IMR-90 (cell line): Measurements from ENCODE around the gene STIL. TPM values are rescaled to one million over a fixed set of nuclear protein-coding genes. Genes with fewer than 3 reads are reported as not detected.

Source experiments
- ATAC-seq: fragments of 200-7000 bp; cut with Tn5 transposase; 2 replicates; pipeline ENCODE4 v1.9.1; 2020; ENCODE audit warnings: low read depth, mild to moderate bottlenecking, moderate library complexity
- BruUV-seq: library from RNA; stranded (reverse); fragments of 400-500 nt; replicated peaks from 2 replicates; lab custom pipeline; 2021; lab: Mats Ljungman, UMichigan
- CTCF ChIA-PET: fragments of 300-600 bp; formaldehyde crosslinking; extraction: SDS; loops from one replicate; lab custom pipeline; 2021; ENCODE audit warnings: antibody characterized with exemption; lab: Yijun Ruan, JAX
- POLR2A ChIA-PET: fragments of 300-600 bp; sonication (Branson Sonifier 250); formaldehyde crosslinking; loops from one replicate; lab custom pipeline; 2022; ENCODE audit warnings: antibody characterized with exemption; ENCODE audit not compliant: unreplicated experiment; lab: Charles Lee
- DNase-seq: peaks from one replicate; pipeline ENCODE4 v3.0.0; 2013
- H2AFZ ChIP-seq: replicated peaks from 2 replicates; pipeline ENCODE3; 2013; ENCODE audit warnings: low read length, mild to moderate bottlenecking; ENCODE audit not compliant: poor library complexity
- H2AK5ac ChIP-seq: 2 replicates; pipeline ENCODE4 v1.6.1; 2013; ENCODE audit warnings: low read depth, low read length, inconsistent platforms
- H2AK9ac ChIP-seq: replicated peaks from 2 replicates; pipeline ENCODE3; 2013; ENCODE audit warnings: mild to moderate bottlenecking, low read depth, low read length, moderate library complexity; ENCODE audit not compliant: poor library complexity
- H2BK120ac ChIP-seq: 2 replicates; pipeline ENCODE4 v1.6.1; 2013; ENCODE audit warnings: low read depth, low read length, inconsistent platforms
- H2BK15ac ChIP-seq: 3 replicates; pipeline ENCODE4 v1.6.1; 2013; ENCODE audit warnings: low read depth, low read length, inconsistent platforms
- H2BK20ac ChIP-seq: 2 replicates; pipeline ENCODE4 v1.6.1; 2013; ENCODE audit warnings: low read depth, mild to moderate bottlenecking, inconsistent platforms, low read length, moderate library complexity
- H2BK5ac ChIP-seq: 2 replicates; pipeline ENCODE4 v1.6.1; 2013; ENCODE audit warnings: mild to moderate bottlenecking, low read depth, low read length, inconsistent platforms; ENCODE audit not compliant: poor library complexity, severe bottlenecking
- H3K14ac ChIP-seq: replicated peaks from 2 replicates; pipeline ENCODE4 v1.6.1; 2013; ENCODE audit warnings: low read depth, low read length, inconsistent platforms
- H3K18ac ChIP-seq: 2 replicates; pipeline ENCODE4 v1.6.1; 2013; ENCODE audit warnings: low read depth, low read length, control low read depth
- H3K23ac ChIP-seq: 2 replicates; pipeline ENCODE4 v1.6.1; 2013; ENCODE audit warnings: low read depth, low read length, inconsistent platforms
- H3K27ac ChIP-seq: 2 replicates; pipeline ENCODE4 v1.5.1; 2013; ENCODE audit warnings: mild to moderate bottlenecking, control low read depth, low read length; ENCODE audit not compliant: insufficient read depth
- H3K27me3 ChIP-seq: 2 replicates; pipeline ENCODE4 v1.6.1; 2013; ENCODE audit warnings: low read length; ENCODE audit not compliant: control insufficient read depth, insufficient read depth
- H3K36me3 ChIP-seq: 2 replicates; pipeline ENCODE4 v1.6.1; 2013; ENCODE audit warnings: low read length, mixed read lengths; ENCODE audit not compliant: control insufficient read depth, insufficient read depth
- H3K4ac ChIP-seq: 2 replicates; pipeline ENCODE4 v1.6.1; 2013; ENCODE audit warnings: low read depth, low read length, inconsistent platforms
- H3K4me1 ChIP-seq: 2 replicates; pipeline ENCODE4 v1.6.1; 2013; ENCODE audit warnings: low read length, mixed read lengths; ENCODE audit not compliant: control insufficient read depth, insufficient read depth
- H3K4me2 ChIP-seq: 2 replicates; pipeline ENCODE4 v1.6.1; 2013; ENCODE audit warnings: low read depth, mild to moderate bottlenecking, control low read depth, low read length, moderate library complexity
- H3K4me3 ChIP-seq: 2 replicates; pipeline ENCODE4 v1.5.1; 2013; ENCODE audit warnings: low read depth, mild to moderate bottlenecking, control low read depth, low read length, moderate library complexity; ENCODE audit not compliant: insufficient read depth
- H3K56ac ChIP-seq: 2 replicates; pipeline ENCODE4 v1.6.1; 2013; ENCODE audit warnings: low read length, inconsistent platforms; ENCODE audit not compliant: insufficient read depth; ENCODE audit errors: extremely low read depth
- H3K79me1 ChIP-seq, 2 experiments: 2 replicates each; pipeline ENCODE4 v1.6.1; 2013; ENCODE audit warnings: low read length in 2 of 2, inconsistent platforms in 1 of 2, low read depth in 1 of 2
- H3K9ac ChIP-seq: 2 replicates; pipeline ENCODE4 v1.6.1; 2013; ENCODE audit warnings: low read depth, low read length, control low read depth
- H3K9me1 ChIP-seq: 2 replicates; pipeline ENCODE4 v1.6.1; 2013; ENCODE audit warnings: low read length, inconsistent platforms; ENCODE audit not compliant: insufficient read depth
- H3K9me3 ChIP-seq: 2 replicates; pipeline ENCODE4 v1.6.1; 2013; ENCODE audit warnings: low read length; ENCODE audit not compliant: control insufficient read depth, insufficient read depth
- H4K20me1 ChIP-seq: 2 replicates; pipeline ENCODE4 v1.6.1; 2013; ENCODE audit warnings: low read length, inconsistent platforms; ENCODE audit not compliant: insufficient read depth
- H4K5ac ChIP-seq: 2 replicates; pipeline ENCODE4 v1.6.1; 2013; ENCODE audit warnings: mild to moderate bottlenecking, low read depth, low read length, control low read depth
- H4K8ac ChIP-seq, 2 experiments: 2 replicates each; pipeline ENCODE4 v1.6.1; 2013; ENCODE audit warnings: low read depth in 2 of 2, low read length in 2 of 2, control low read depth in 1 of 2, inconsistent platforms in 1 of 2
- H4K91ac ChIP-seq: 2 replicates; pipeline ENCODE4 v1.6.1; 2013; ENCODE audit warnings: low read depth, low read length, inconsistent platforms; ENCODE audit not compliant: insufficient read depth
- BHLHE40 ChIP-seq: fragments of 150-350 bp; IDR thresholded peaks from 2 replicates; pipeline ENCODE4 v1.6.1; 2016; ENCODE audit warnings: mild to moderate bottlenecking, low read depth, low read length
- CEBPB ChIP-seq: IDR thresholded peaks from 2 replicates; pipeline ENCODE4 v1.6.1; 2012; ENCODE audit warnings: low read depth, low read length, improper control_type of control experiment
- CHD1 ChIP-seq: IDR thresholded peaks from 2 replicates; pipeline ENCODE4 v1.6.1; 2012; ENCODE audit warnings: low read depth, low read length, improper control_type of control experiment
- FOS ChIP-seq: fragments of 150-350 bp; IDR thresholded peaks from 2 replicates; pipeline ENCODE4 v1.6.1; 2016; ENCODE audit warnings: low read depth, low read length
- MAFK ChIP-seq: IDR thresholded peaks from 2 replicates; pipeline ENCODE4 v1.6.1; 2012; ENCODE audit warnings: low read depth, low read length, improper control_type of control experiment
- MAZ ChIP-seq: IDR thresholded peaks from 2 replicates; pipeline ENCODE4 v1.6.1; 2012; ENCODE audit warnings: low read depth, mild to moderate bottlenecking, low read length, improper control_type of control experiment, moderate library complexity, borderline replicate concordance
- MXI1 ChIP-seq: IDR thresholded peaks from 2 replicates; pipeline ENCODE4 v1.6.1; 2012; ENCODE audit warnings: low read depth, mild to moderate bottlenecking, low read length, moderate library complexity, borderline replicate concordance
- NFE2L2 ChIP-seq: fragments of 150-350 bp; IDR thresholded peaks from 2 replicates; pipeline ENCODE4 v1.6.1; 2016; ENCODE audit warnings: low read depth, mild to moderate bottlenecking, low read length
- RAD21 ChIP-seq: IDR thresholded peaks from 2 replicates; pipeline ENCODE4 v1.6.1; 2012; ENCODE audit warnings: low read length, improper control_type of control experiment
- RCOR1 ChIP-seq: IDR thresholded peaks from 2 replicates; pipeline ENCODE4 v1.6.1; 2012; ENCODE audit warnings: mild to moderate bottlenecking, low read length, improper control_type of control experiment; ENCODE audit not compliant: insufficient replicate concordance
- RFX5 ChIP-seq: IDR thresholded peaks from 2 replicates; pipeline ENCODE4 v1.8.0; 2012; ENCODE audit warnings: low read depth, mild to moderate bottlenecking, low read length, moderate library complexity
- SMC3 ChIP-seq: fragments of 150-350 bp; IDR thresholded peaks from 2 replicates; pipeline ENCODE4 v1.6.1; 2016; ENCODE audit warnings: low read depth, mild to moderate bottlenecking, antibody characterized with exemption, low read length, moderate library complexity
- WGBS, 2 experiments: methylation state at CpG; one replicate each; pipeline versions ENCODE4 v1.1.5 to v1.1.7; 2013; ENCODE audit warnings: missing lambda C conversion rate in 2 of 2; ENCODE audit not compliant: insufficient read length in 1 of 2; ENCODE audit errors: extremely low coverage in 2 of 2; 5-methylcytosine and 5-hydroxymethylcytosine counted together
- dilution Hi-C: fragments of 300-500 bp; cut with HindIII; formaldehyde crosslinking; loops from one replicate; pipeline ENCODE4 v1.14.3; 2018; ENCODE audit warnings: low sequenced_read_pairs; ENCODE audit not compliant: unreplicated experiment
- in situ Hi-C: fragments of 300-500 bp; cut with MboI; formaldehyde crosslinking; loops from 3 replicates; pipeline ENCODE4 v1.14.3; 2019; ENCODE audit warnings: low sequenced_read_pairs, inconsistent platforms, mixed read lengths
- intact Hi-C: fragments of 100-400 bp; cut with micrococcal nuclease; formaldehyde crosslinking; loops from 2 replicates; pipeline ENCODE4 v1.10.0; 2022
- polyA plus RNA-seq, 3 experiments: library from polyadenylated mRNA; depleted of rRNA; stranded (reverse); fragments of >200 nt; gene quantifications; 2 replicates each; pipeline ENCODE4 v1.2.3, GENCODE V29; 2012; ENCODE audit warnings: low replicate concordance in 1 of 3
- total RNA-seq: library from RNA; depleted of rRNA; stranded (reverse); fragments of >200 nt; gene quantifications from 2 replicates; pipeline ENCODE4 v1.2.3, GENCODE V29; 2012
- TF ChIP-seq, protein P1 (sequence below): fragments of 150-350 bp; IDR thresholded peaks from 2 replicates; pipeline ENCODE4 v1.6.1; 2016; ENCODE audit warnings: low read depth, mild to moderate bottlenecking, low read length, moderate library complexity, borderline replicate concordance

STIL gene
- total and polyA plus RNA-seq, 2 of the 4 experiments (the other 2 are of a cell fraction) = 6.8 to 17.2 TPM

DNA sequence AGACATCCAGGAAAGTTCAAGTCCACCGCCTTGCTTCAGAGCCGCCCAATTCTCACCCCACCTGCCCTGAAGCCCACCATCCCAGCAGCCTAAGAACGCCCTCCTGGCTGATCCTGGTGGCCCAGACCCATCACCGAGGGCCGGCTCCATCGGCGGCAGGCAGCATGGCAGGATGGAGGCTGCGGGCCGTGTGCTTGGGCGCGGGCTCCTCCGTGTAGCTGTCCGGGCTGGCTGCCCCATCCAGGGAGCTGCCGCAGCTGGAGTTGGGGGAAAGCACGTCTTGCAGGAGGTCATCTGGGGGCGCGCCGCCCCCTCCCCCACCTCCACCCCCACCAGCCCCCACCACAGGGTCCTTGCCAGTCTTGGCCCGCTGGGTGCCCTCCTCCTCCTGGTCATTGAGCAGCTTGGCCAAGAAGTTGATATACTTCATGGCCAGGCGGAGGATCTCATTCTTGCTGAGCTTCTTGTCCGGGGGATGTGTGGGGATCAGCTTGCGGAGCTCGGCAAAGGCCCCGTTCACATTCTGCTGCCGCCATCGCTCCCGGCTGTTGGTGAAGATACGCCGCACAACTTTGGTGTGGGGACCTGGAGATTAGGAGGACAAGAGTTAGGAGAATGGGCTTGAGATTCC is 94.2 kb downstream of the STIL start:
- in situ Hi-C loops = no loop called here
- Histone ChIP-seq H2AK5ac (no peak overlapping the region), H3K4me3 (no peak overlapping the region), H3K27ac (no peak overlapping the region), H4K8ac (no peak overlapping the region), H2BK20ac (no peak overlapping the region), H3K56ac (no peak overlapping the region), H4K20me1 (no peaks in the 10 kb centered on the region), H3K18ac (no peak overlapping the region), H3K9me1 (no peaks in the 10 kb centered on the region), H3K9ac (no peak overlapping the region), H2BK120ac (no peak overlapping the region), H4K91ac (no peak overlapping the region), H3K4me1 (no peaks in the 10 kb centered on the region; the same call in 1 of the 2 replicates), H3K79me1 (no peaks in the 10 kb centered on the region), H3K4ac (no peak overlapping the region), H2AFZ (peak overlapping the region; percentile 19), H3K9me3 (peaks cover 5% of the 10 kb centered on the region; the same call in 1 of the 2 replicates), H2AK9ac (no peak overlapping the region), H3K36me3 (no peaks in the 10 kb centered on the region), H3K4me2 (no peak overlapping the region), H3K23ac (no peak overlapping the region), H3K27me3 (peaks cover 47% of the 10 kb centered on the region), H2BK15ac (no peak overlapping the region), H4K5ac (no peak overlapping the region), H3K14ac (no peak overlapping the region), H2BK5ac (no peak overlapping the region)
- TF ChIP-seq RCOR1 = no peak
- TF ChIP-seq FOS = no peak
- TF ChIP-seq SMC3 = no peak
- no peak for TF ChIP-seq CEBPB
- TF ChIP-seq CHD1 = no peak
- TF ChIP-seq BHLHE40 = no peak
- TF ChIP-seq MXI1 = no peak
- TF ChIP-seq MAFK = no peak
- no peak for TF ChIP-seq RFX5
- TF ChIP-seq, protein P1, sequence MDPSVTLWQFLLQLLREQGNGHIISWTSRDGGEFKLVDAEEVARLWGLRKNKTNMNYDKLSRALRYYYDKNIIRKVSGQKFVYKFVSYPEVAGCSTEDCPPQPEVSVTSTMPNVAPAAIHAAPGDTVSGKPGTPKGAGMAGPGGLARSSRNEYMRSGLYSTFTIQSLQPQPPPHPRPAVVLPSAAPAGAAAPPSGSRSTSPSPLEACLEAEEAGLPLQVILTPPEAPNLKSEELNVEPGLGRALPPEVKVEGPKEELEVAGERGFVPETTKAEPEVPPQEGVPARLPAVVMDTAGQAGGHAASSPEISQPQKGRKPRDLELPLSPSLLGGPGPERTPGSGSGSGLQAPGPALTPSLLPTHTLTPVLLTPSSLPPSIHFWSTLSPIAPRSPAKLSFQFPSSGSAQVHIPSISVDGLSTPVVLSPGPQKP = no peak
- TF ChIP-seq NFE2L2 = no peak
- TF ChIP-seq RAD21 = no peak
- no peak for TF ChIP-seq MAZ
- CTCF ChIA-PET = no interaction called here
- no TSS peak for BruUV-seq
- intact Hi-C loops = no loop called here
- ATAC-seq (no peak), DNase-seq (no peak)
- WGBS, 2 experiments = no CpG with 5 or more reads among the region's 29 CpGs
- POLR2A ChIA-PET = no interaction called here
- dilution Hi-C loops = no loop called here
